ENCODE data around the gene PLCL1. TPM values are rescaled to one million over a fixed set of nuclear protein-coding genes. Genes with fewer than 3 reads are reported as not detected.

The PLCL1 gene
- polyA plus RNA-seq, 1 donor from 2014 or later: 0.23 TPM

- Mint-ChIP-seq H3K4me1 (peaks cover 6 to 8% (median 7%) of the 10 kb centered on the region in 3 donors), H3K9me3 (peaks cover 0 to 4% (median 0%) of the 10 kb centered on the region in 3 donors), H3K27ac (no peak overlapping the region), H3K36me3 (peaks cover 2% of the 10 kb centered on the region), H3K27me3 (peaks cover 43% of the 10 kb centered on the region), H3K4me3 (no peak overlapping the region)
These were observed 4.3 kb upstream of the PLCL1 start for GRCh38 chr2:197800091-197800490.

GRCh38 chr2:197801033-197801432 is 3.4 kb upstream of the PLCL1 start:
- peaks cover 2% of the 10 kb centered on the region for H3K36me3 Mint-ChIP-seq
- no peak overlapping the region for H3K4me3 Mint-ChIP-seq
- H3K27ac Mint-ChIP-seq: no peak overlapping the region
- no peaks in the 10 kb centered on the region for H3K9me3 Mint-ChIP-seq
- H3K27me3 Mint-ChIP-seq: peaks cover 49% of the 10 kb centered on the region
- H3K4me1 Mint-ChIP-seq: peaks cover 6 to 14% (median 14%) of the 10 kb centered on the region in 3 donors

- Mint-ChIP-seq H3K4me3 (peak overlapping the region in 3 of 4 donors; percentile 21 to 78 (median 38)), H3K4me1 (peaks cover 6 to 16% (median 14%) of the 10 kb centered on the region in 3 donors), H3K36me3 (no peaks in the 10 kb centered on the region), H3K27me3 (peaks cover 51% of the 10 kb centered on the region), H3K27ac (no peak overlapping the region), H3K9me3 (no peaks in the 10 kb centered on the region)
These were observed 1.4 kb upstream of the PLCL1 start for GRCh38 chr2:197803033-197803444.

- no peaks in the 10 kb centered on the region for H3K36me3 Mint-ChIP-seq
- no peak overlapping the region for H3K27ac Mint-ChIP-seq
- peaks cover 6 to 16% (median 14%) of the 10 kb centered on the region in 3 donors for H3K4me1 Mint-ChIP-seq
- no peaks in the 10 kb centered on the region for H3K9me3 Mint-ChIP-seq
- H3K4me3 Mint-ChIP-seq: peak overlapping the region; percentile 86 to 92 (median 88)
- H3K27me3 Mint-ChIP-seq: peaks cover 41% of the 10 kb centered on the region
These were observed 643 bp downstream of the PLCL1 start for GRCh38 chr2:197804758-197805714.

- Mint-ChIP-seq H3K36me3 (no peaks in the 10 kb centered on the region), H3K27me3 (peaks cover 40% of the 10 kb centered on the region), H3K27ac (no peak overlapping the region), H3K4me3 (peak overlapping the region; percentile 57 to 86 (median 66)), H3K9me3 (no peaks in the 10 kb centered on the region), H3K4me1 (peaks cover 6 to 16% (median 14%) of the 10 kb centered on the region in 3 donors)
These were observed 1.6 kb downstream of the PLCL1 start for GRCh38 chr2:197805715-197806633.

- H3K4me3 Mint-ChIP-seq: no peak overlapping the region
- peaks cover 3 to 11% (median 9%) of the 10 kb centered on the region in 3 donors for H3K4me1 Mint-ChIP-seq
- peaks cover 22% of the 10 kb centered on the region for H3K27me3 Mint-ChIP-seq
- no peak overlapping the region for H3K27ac Mint-ChIP-seq
- H3K36me3 Mint-ChIP-seq: no peaks in the 10 kb centered on the region
- no peaks in the 10 kb centered on the region for H3K9me3 Mint-ChIP-seq
These were observed 4.7 kb downstream of the PLCL1 start for GRCh38 chr2:197809064-197809463.

GRCh38 chr2:197810016-197810415 is 5.6 kb downstream of the PLCL1 start:
- Mint-ChIP-seq H3K9me3 (no peaks in the 10 kb centered on the region), H3K27me3 (peaks cover 17% of the 10 kb centered on the region), H3K4me3 (no peak overlapping the region), H3K4me1 (peaks cover 0 to 9% (median 6%) of the 10 kb centered on the region in 3 donors), H3K36me3 (no peaks in the 10 kb centered on the region), H3K27ac (no peak overlapping the region)

- H3K27ac Mint-ChIP-seq: no peak overlapping the region
- peaks cover 16% of the 10 kb centered on the region for H3K27me3 Mint-ChIP-seq
These were observed 6.1 kb downstream of the PLCL1 start for GRCh38 chr2:197810491-197810890.

GRCh38 chr2:197813093-197813787 is 8.8 kb downstream of the PLCL1 start:
- no peak overlapping the region for H3K27ac Mint-ChIP-seq
- peaks cover 10% of the 10 kb centered on the region for H3K27me3 Mint-ChIP-seq
- H3K4me3 Mint-ChIP-seq: no peak overlapping the region
- no peaks in the 10 kb centered on the region for H3K9me3 Mint-ChIP-seq
- H3K36me3 Mint-ChIP-seq: no peaks in the 10 kb centered on the region
- H3K4me1 Mint-ChIP-seq: no peaks in the 10 kb centered on the region

More at GRCh38 chr2:197810491-197810890, 6.1 kb downstream of the PLCL1 start:
- H3K4me1 Mint-ChIP-seq: peaks cover 0 to 8% (median 4%) of the 10 kb centered on the region in 3 donors
- no peak overlapping the region for H3K4me3 Mint-ChIP-seq
- H3K9me3 Mint-ChIP-seq: no peaks in the 10 kb centered on the region
- H3K36me3 Mint-ChIP-seq: no peaks in the 10 kb centered on the region

- Mint-ChIP-seq H3K4me1 (no peaks in the 10 kb centered on the region), H3K36me3 (no peaks in the 10 kb centered on the region), H3K9me3 (no peaks in the 10 kb centered on the region), H3K27ac (peak overlapping the region in 1 of 3 donors; percentile 13), H3K4me3 (no peak overlapping the region), H3K27me3 (peaks cover 6% of the 10 kb centered on the region)
These were observed 10.1 kb downstream of the PLCL1 start for GRCh38 chr2:197814526-197814925.

GRCh38 chr2:197821550-197822289 is 17.3 kb downstream of the PLCL1 start:
- no peak overlapping the region for H3K27ac Mint-ChIP-seq
- H3K4me1 Mint-ChIP-seq: no peaks in the 10 kb centered on the region
- peaks cover 7% of the 10 kb centered on the region for H3K27me3 Mint-ChIP-seq
- no peaks in the 10 kb centered on the region for H3K36me3 Mint-ChIP-seq
- H3K4me3 Mint-ChIP-seq: no peak overlapping the region
- no peaks in the 10 kb centered on the region for H3K9me3 Mint-ChIP-seq

- H3K9me3 Mint-ChIP-seq: no peaks in the 10 kb centered on the region
- H3K4me3 Mint-ChIP-seq: no peak overlapping the region
- H3K27ac Mint-ChIP-seq: no peak overlapping the region
- no peaks in the 10 kb centered on the region for H3K36me3 Mint-ChIP-seq
- H3K4me1 Mint-ChIP-seq: no peaks in the 10 kb centered on the region
- peaks cover 5% of the 10 kb centered on the region for H3K27me3 Mint-ChIP-seq
These were observed 17.9 kb downstream of the PLCL1 start for GRCh38 chr2:197822333-197822732.

GRCh38 chr2:197827618-197828017 is 23.2 kb downstream of the PLCL1 start:
- H3K4me1 Mint-ChIP-seq: no peaks in the 10 kb centered on the region
- H3K4me3 Mint-ChIP-seq: no peak overlapping the region
- no peaks in the 10 kb centered on the region for H3K36me3 Mint-ChIP-seq
- no peak overlapping the region for H3K27ac Mint-ChIP-seq
- peaks cover 0 to 5% (median 3%) of the 10 kb centered on the region in 3 donors for H3K9me3 Mint-ChIP-seq
- H3K27me3 Mint-ChIP-seq: peaks cover 8% of the 10 kb centered on the region
